Fibroblast of skin of back (primary cell): Measurements from ENCODE around the gene CHADL.
A peak's percentile ranks its signal among the peaks of the same experiment; 100 is the strongest.

Experiments used
- DNase-seq: peaks from one replicate; pipeline ENCODE4 v3.0.0-alpha.2; 2013

The CHADL gene

DNA sequence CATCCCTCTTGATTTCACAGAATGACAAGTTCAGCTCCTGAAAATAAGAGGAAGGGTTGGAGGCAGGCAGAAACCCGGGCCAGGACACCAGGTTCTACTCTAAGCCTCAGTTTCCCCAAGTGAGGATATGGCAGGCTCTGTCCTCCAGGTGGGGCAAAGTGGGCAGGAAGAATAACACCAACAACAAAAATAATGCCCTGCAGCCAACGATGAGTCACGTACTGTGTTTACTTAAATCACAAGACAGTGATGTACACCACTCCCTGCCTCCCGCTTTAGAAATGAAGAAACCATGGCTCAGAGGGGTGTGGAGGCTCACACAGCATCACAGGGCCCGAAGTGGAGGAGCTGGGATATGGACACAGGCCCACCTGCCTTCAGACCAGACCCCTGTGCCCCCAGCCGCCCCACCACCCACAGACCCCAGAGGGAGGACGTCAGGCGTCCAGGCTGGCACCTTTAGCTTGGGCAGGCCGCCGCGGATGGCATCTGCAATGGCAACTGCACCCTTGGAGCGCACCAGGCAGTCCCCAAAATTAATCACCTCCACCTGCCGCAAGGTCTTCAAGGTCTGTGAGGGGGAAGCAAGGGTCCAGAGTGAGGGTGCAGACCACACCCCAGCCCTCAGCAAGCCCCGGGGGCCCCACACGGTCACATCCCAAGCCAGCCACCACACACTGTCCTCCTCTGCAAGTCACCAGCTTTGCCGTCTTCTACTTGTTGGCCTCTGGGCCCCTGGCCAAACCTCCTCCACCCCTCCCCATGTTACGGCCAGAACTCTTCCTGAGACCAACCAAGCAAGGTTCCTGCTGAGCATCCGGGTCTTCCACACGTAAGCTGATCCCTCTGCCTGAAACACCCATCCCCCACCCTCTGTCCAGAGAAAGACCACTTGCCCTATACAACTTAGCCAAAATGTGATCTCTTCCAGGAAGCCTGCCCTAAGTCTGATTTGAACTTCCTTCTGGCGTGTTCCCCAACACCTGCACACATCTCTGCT is 15.8 kb upstream of the CHADL start:
- peak; percentile 44 for DNase-seq

DNA sequence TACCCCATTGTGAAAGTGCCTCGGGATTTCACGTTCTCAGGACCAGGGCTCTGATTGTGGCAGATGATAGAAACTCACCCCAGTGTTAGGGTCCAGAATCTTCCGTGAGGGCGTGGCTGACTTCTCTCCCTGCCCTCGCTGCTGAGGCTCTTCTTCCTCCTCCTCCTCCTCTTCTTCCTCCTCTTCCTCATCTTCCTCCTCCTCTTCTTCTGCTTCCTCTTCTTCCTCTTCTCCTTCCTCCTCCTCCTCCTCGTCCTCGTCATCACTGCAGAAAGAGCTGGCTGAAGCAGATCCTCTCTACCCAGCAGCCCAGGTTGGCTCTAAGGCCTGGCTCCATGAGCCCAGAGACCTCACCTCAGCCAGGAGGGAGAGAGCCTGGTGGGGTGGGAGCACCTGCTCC is 13.5 kb upstream of the CHADL start:
- no peak for DNase-seq

DNA sequence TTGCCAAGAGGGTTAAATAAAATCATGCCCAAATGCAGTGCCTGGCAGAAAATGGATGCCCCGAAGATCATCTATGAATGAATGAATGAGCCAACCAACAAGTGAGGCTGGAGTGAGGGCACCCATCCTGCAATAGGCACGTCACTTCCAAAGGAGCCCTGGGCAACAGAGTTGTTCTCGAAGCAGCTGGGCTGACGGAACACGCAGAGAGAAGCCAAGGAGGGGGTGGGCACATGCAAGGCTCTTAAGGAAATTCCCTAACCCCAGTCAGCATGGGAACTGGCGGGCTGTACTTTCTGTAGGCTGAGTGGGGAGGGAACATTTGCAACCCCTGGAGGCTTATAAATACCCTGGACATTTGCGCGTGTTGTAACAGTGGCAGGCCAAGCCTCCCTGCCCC is 11.6 kb upstream of the CHADL start:
- no peak for DNase-seq

GRCh38 chr22:41250127-41250526 is 9.4 kb upstream of the CHADL start:
- no peak for DNase-seq

DNA sequence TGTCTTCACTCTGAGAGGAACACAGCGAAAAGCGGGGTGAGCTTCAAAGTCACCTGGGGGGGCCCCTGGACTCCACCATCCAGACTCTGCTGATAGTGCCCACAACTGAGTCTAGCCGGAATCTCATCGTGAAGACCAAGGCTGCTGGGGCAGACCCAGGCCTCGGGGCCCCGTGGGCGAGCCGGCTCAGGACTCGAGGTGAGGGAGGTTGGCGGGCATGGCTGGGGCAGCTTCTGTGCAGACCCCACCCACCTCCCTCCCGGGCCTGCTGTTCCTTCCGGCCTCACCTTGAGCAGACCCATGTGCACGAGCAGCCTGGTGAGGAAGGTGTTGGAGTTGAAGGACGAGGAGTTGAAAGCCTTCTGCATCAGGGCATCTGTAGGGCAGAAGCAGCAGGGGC is 8.7 kb upstream of the CHADL start:
- no peak for DNase-seq

- DNase-seq: no peak
Observed at GRCh38 chr22:41248758-41249157, 8.0 kb upstream of the CHADL start.

- no peak for DNase-seq
Observed at GRCh38 chr22:41248314-41248713, 7.6 kb upstream of the CHADL start.

- no peak for DNase-seq
Observed at GRCh38 chr22:41247703-41248102, 7.0 kb upstream of the CHADL start.

DNA sequence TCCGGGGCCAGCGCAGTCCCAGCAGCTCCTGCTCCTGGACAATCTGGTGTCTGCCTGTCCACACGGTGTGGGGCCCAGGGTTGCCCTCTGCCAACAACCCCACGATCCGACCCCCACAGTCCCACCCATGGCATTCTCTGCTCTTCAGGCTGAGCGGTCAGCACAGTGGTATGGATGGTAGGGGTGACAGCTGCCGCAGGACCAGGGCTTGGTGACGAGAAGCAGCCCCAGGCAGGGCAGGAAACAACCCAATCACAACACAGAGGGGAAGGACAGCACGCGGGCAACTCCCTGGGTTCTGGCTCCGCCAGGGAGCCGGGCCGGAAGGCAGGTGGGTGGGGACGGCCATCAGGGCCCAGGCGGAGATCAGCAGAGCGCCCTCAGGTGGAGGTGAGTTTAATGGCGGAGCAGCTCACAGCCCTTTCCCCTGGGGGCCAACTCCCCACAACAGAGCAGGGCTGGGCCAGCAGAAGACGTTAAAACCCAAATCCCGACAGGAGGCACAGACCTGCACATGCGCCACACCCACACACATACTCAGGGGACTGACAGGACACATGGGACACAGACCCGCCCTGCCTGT is 5.3 kb upstream of the CHADL start:
- DNase-seq: no peak

- DNase-seq: no peak
Observed at GRCh38 chr22:41243361-41243760, 2.6 kb upstream of the CHADL start.

GRCh38 chr22:41242396-41243117 is 1.8 kb upstream of the CHADL start:
- DNase-seq: no peak

- no peak for DNase-seq
Observed at GRCh38 chr22:41241133-41241676, 474 bp upstream of the CHADL start.

DNA sequence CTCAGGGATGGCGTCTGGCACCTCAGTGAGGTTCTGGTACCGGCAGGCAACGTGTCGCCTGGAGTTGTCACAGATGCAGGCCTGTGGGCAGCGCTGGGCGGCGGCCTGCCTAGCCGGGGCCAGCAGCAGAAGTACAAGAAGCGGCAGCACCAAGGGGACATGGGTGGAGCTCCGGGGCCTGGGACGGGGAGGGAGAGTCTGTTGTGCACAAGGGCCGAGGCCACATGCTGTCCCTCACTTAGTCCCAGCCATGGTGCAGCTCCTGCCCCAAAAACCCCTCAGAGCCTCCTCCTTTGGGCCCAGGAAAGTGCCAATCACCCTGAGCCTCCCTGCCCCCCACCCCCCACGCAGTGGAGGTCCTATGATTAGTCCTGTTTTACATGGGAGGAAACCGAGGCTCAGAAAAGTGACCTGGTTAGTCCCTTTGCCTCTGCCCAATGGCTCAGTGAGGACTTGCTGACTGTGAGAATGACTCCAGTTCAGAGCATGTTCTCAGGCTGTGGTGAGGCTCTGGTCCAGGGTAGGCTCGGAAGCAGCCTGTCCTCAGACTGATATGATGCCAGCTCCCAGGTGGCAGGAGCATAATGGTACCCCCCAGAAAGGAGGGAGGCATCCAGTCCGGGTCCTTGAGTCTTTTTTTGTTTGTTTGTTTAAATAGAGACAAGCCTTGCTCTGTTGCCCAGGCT is 1.1 kb downstream of the CHADL start:
- no peak for DNase-seq

DNA sequence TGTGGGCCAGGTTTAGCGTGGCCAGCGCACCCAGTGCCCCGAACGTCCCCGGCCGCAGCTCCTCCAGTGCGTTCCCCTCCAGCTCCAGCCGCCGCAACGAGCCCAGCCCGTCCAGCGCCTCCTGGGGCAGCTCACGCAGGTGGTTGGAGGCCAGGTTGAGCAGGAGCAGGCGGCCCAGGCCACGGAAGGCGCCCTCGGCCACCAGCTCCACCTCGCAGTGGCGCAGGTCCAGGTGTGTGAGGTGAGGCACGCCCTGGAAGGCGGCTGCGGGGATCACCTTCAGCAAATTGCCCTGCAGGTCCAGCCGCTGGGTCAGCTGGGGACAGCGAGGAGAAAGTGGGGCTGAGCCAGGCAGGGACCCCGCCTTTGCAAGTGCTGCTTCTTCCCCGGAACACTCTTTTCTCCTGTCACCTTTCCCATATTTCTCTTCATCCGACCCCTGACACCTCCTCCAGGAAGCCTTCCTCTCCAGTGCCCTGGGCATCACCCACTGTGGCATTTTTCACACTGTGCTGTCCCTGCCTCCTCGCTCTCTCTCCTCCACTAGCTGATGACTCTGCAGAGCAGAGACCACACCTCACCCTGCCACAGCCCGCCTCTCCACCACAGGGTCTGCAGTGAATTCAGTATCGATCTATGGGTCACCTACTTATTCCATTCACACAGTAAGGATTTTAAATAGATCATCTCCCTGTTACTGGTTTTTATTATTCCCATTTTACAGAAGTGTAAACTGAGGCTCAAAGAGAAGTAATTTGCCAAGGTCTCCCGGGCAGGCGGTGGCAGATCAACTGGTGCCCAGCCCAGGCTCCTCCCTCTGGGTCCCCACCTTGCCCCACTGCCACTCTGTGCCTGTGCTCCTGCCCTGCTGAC is 1.9 kb downstream of the CHADL start:
- DNase-seq: no peak

- DNase-seq: peak; percentile 30
Observed at GRCh38 chr22:41237707-41238569, 2.8 kb downstream of the CHADL start.

DNA sequence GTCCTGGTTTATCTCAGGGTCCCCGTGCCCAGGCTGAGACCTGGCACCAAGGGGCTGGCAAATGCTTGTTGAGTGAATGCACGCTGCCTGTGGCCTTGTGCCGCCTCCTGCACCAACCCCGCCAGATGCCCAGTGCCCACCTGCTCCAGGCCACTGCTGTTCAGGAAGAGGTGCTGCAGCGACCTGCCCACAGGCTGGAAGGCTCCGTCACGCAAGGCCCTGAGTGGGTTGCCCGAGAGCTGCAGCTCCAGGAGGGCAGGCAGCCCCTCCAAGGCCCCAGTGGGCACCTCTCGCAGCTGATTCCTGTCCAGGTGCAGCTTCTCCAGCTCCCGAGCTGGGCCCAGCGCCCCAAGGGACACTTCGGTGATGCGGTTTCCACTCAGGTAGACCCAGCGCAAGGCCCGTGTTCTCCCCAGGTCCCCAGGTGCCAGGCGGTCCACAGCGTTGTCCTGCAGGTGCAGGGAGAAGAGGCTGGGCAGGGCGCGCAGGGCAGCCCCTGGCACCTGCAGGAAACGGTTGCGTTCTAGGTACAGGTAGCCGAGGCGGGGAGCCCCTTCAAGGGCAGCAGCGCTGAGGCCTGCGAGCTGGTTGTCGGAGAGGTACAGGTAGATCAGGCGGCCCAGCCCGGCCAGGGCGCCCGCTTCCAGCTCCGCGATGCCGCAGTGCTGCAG is 3.6 kb downstream of the CHADL start:
- no peak for DNase-seq

- no peak for DNase-seq
Observed at GRCh38 chr22:41234815-41235695, 5.7 kb downstream of the CHADL start.

DNA sequence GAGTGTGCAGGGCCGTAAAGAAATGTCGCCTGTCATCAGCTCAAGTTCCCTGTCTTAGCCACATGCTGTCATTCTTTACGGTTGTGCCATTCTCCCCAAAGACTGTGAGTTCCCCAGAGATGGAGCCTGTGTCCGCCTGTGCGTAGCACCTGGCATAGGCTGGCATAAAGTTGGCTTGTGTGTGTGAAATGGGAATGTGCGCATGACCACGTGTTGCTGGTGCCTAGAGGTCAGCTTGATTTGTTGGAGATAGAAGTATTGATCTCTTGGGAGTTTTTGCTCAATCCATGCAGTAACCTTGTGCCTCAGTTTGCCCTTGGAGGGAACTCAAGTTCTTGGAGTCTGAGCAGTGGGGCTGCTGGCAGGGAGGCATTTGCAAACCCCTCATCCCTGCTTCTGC is 9.4 kb downstream of the CHADL start:
- DNase-seq: no peak

DNA sequence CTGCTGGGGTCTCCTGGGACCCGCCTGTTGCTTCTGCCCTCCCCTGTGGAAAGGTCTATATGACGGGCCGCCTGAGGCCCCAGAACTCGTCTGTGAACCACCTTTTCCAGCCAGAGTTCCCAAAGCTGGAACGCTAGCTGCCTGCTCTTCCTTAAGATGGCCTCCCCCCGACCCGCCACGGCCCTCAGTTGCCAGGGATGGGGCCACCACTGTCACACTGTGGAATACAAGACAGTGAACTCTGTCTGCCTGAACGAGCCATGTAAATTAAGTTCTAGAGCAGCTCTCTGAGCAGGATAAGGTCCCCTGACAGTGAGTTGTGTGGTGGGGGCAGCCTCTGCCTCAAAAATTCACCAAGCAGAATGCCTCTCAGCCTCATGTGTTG is 10.3 kb downstream of the CHADL start:
- no peak for DNase-seq
